Liver (tissue), 3 donors: Measurements from ENCODE around the gene MYO1H.
A peak's percentile ranks its signal among the peaks of the same experiment; 100 is the strongest.

Experiments
- CTCF ChIP-seq: fragments of 150-350 bp; IDR thresholded peaks from 2 replicates; pipeline ENCODE4 v1.5.1; 2017; ENCODE audit warnings: improper control_type of control experiment, low read depth, low read length; ENCODE audit not compliant: missing input control
- FOXA1 ChIP-seq: IDR thresholded peaks from 2 replicates; pipeline ENCODE4 v1.6.1; 2016; ENCODE audit warnings: antibody characterized with exemption
- GABPA ChIP-seq, 2 donors: IDR thresholded peaks in 1 of 2; conservative IDR thresholded peaks in 1 of 2; 2 replicates each; pipeline ENCODE4 v1.6.1; 2016; ENCODE audit warnings: antibody characterized with exemption in 2 of 2, mild to moderate bottlenecking in 1 of 2, moderate library complexity in 1 of 2
- JUND ChIP-seq, 2 donors: IDR thresholded peaks; 2 replicates each; pipeline ENCODE4 v1.6.1; 2016; ENCODE audit warnings: antibody characterized with exemption in 2 of 2
- MAX ChIP-seq: IDR thresholded peaks from 2 replicates; pipeline ENCODE4 v1.6.1; 2016; ENCODE audit warnings: antibody characterized with exemption
- RAD21 ChIP-seq, 2 donors: IDR thresholded peaks; 2 replicates each; pipeline ENCODE4 v1.6.1; 2016; ENCODE audit warnings: antibody characterized with exemption in 2 of 2, mild to moderate bottlenecking in 2 of 2
- RXRA ChIP-seq, 2 donors: IDR thresholded peaks; 2 replicates each; pipeline ENCODE4 v1.6.1; 2017 to 2018; ENCODE audit warnings: antibody characterized with exemption in 2 of 2, mild to moderate bottlenecking in 1 of 2
- SP1 ChIP-seq: IDR thresholded peaks from 2 replicates; pipeline ENCODE4 v1.6.1; 2018; ENCODE audit warnings: antibody characterized with exemption, mild to moderate bottlenecking
- TAF1 ChIP-seq: conservative IDR thresholded peaks from 2 replicates; pipeline ENCODE4 v1.6.1; 2016; ENCODE audit warnings: antibody characterized with exemption, mild to moderate bottlenecking
- YY1 ChIP-seq: IDR thresholded peaks from 2 replicates; pipeline ENCODE4 v1.6.1; 2016; ENCODE audit warnings: antibody characterized with exemption, mild to moderate bottlenecking
- TF ChIP-seq, protein P1 (sequence below): IDR thresholded peaks from 2 replicates; pipeline ENCODE4 v1.6.1; 2016; ENCODE audit warnings: antibody characterized with exemption, mild to moderate bottlenecking
- donor health status: healthy.
- donor health status: healthy.

GRCh38 chr12:109448272-109448671 lies 100.6 kb downstream of the MYO1H start:
- TF ChIP-seq CTCF (no peak), SP1 (peak; percentile 59), RAD21 (IDR thresholded peaks at IDR 0.05) (no peak), GABPA (IDR thresholded peaks at IDR 0.05 in 1 of 2, conservative IDR thresholded peaks at IDR 0.05 in 1 of 2) (no peak), MAX (no peak), RXRA (IDR thresholded peaks at IDR 0.05) (no peak), FOXA1 (no peak), JUND (IDR thresholded peaks at IDR 0.05) (no peak), TAF1 (no peak), YY1 (no peak)
- TF ChIP-seq, protein P1, sequence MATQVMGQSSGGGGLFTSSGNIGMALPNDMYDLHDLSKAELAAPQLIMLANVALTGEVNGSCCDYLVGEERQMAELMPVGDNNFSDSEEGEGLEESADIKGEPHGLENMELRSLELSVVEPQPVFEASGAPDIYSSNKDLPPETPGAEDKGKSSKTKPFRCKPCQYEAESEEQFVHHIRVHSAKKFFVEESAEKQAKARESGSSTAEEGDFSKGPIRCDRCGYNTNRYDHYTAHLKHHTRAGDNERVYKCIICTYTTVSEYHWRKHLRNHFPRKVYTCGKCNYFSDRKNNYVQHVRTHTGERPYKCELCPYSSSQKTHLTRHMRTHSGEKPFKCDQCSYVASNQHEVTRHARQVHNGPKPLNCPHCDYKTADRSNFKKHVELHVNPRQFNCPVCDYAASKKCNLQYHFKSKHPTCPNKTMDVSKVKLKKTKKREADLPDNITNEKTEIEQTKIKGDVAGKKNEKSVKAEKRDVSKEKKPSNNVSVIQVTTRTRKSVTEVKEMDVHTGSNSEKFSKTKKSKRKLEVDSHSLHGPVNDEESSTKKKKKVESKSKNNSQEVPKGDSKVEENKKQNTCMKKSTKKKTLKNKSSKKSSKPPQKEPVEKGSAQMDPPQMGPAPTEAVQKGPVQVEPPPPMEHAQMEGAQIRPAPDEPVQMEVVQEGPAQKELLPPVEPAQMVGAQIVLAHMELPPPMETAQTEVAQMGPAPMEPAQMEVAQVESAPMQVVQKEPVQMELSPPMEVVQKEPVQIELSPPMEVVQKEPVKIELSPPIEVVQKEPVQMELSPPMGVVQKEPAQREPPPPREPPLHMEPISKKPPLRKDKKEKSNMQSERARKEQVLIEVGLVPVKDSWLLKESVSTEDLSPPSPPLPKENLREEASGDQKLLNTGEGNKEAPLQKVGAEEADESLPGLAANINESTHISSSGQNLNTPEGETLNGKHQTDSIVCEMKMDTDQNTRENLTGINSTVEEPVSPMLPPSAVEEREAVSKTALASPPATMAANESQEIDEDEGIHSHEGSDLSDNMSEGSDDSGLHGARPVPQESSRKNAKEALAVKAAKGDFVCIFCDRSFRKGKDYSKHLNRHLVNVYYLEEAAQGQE: no peak
